ENCODE measurements around the gene YTHDF1.

The YTHDF1 gene

GRCh38 chr20:63261795-63262528 lies 46.0 kb upstream of the YTHDF1 start:
- Histone ChIP-seq H3K36me3 (replicated peaks; ENCODE audit: low read depth, low read length) (no peaks in the 10 kb centered on the region), H2AFZ (ENCODE audit: low read depth, low read length) (no peak overlapping the region), H3K27me3 (ENCODE audit: low read depth, low read length) (no peaks in the 10 kb centered on the region), H3K4me3 (ENCODE audit: low read length) (no peak overlapping the region), H3K4me2 (ENCODE audit: low read length) (no peak overlapping the region), H3K79me2 (ENCODE audit: low read length) (no peaks in the 10 kb centered on the region), H4K20me1 (ENCODE audit: insufficient read depth, low read length) (no peaks in the 10 kb centered on the region), H3K9me3 (ENCODE audit: insufficient read depth, low read length) (no peaks in the 10 kb centered on the region), H3K4me1 (ENCODE audit: low read length) (no peaks in the 10 kb centered on the region), H3K27ac (ENCODE audit: low read length) (no peak overlapping the region), H3K9ac (ENCODE audit: low read length) (no peak overlapping the region)
- TF ChIP-seq CTCF (IDR thresholded peaks at IDR 0.05; ENCODE audit: low read depth, low read length), result no peak
- TF ChIP-seq EZH2phosphoT487 (IDR thresholded peaks at IDR 0.05; ENCODE audit: low read depth), result no peak

- no peak overlapping the region for H3K27ac ChIP-seq (ENCODE audit: low read length)
- H3K27me3 ChIP-seq (ENCODE audit: low read depth, low read length), result no peaks in the 10 kb centered on the region
Observed at GRCh38 chr20:63261060-63261794, 45.3 kb upstream of the YTHDF1 start.

GRCh38 chr20:63260521-63260920 lies 44.6 kb upstream of the YTHDF1 start:
- TF ChIP-seq EZH2phosphoT487 (IDR thresholded peaks at IDR 0.05; ENCODE audit: low read depth), result no peak
- TF ChIP-seq CTCF (IDR thresholded peaks at IDR 0.05; ENCODE audit: low read depth, low read length), result no peak
- no peaks in the 10 kb centered on the region for H3K79me2 ChIP-seq (ENCODE audit: low read length)
- no peak overlapping the region for H3K27ac ChIP-seq (ENCODE audit: low read length)
- no peak overlapping the region for H3K9ac ChIP-seq (ENCODE audit: low read length)
- no peak overlapping the region for H2AFZ ChIP-seq (ENCODE audit: low read depth, low read length)
- no peaks in the 10 kb centered on the region for H3K4me1 ChIP-seq (ENCODE audit: low read length)
- no peaks in the 10 kb centered on the region for H3K36me3 ChIP-seq (replicated peaks; ENCODE audit: low read depth, low read length)
- H3K27me3 ChIP-seq (ENCODE audit: low read depth, low read length), result no peaks in the 10 kb centered on the region
- H3K4me3 ChIP-seq (ENCODE audit: low read length), result no peak overlapping the region
- no peaks in the 10 kb centered on the region for H4K20me1 ChIP-seq (ENCODE audit: insufficient read depth, low read length)
- H3K4me2 ChIP-seq (ENCODE audit: low read length), result no peak overlapping the region
- no peaks in the 10 kb centered on the region for H3K9me3 ChIP-seq (ENCODE audit: insufficient read depth, low read length)

More at GRCh38 chr20:63261060-63261794, 45.3 kb upstream of the YTHDF1 start:
- H3K4me2 ChIP-seq (ENCODE audit: low read length), result no peak overlapping the region
- no peaks in the 10 kb centered on the region for H3K9me3 ChIP-seq (ENCODE audit: insufficient read depth, low read length)
- TF ChIP-seq CTCF (IDR thresholded peaks at IDR 0.05; ENCODE audit: low read depth, low read length) (no peak), EZH2phosphoT487 (IDR thresholded peaks at IDR 0.05; ENCODE audit: low read depth) (no peak)
- H3K36me3 ChIP-seq (replicated peaks; ENCODE audit: low read depth, low read length), result no peaks in the 10 kb centered on the region
- no peaks in the 10 kb centered on the region for H3K79me2 ChIP-seq (ENCODE audit: low read length)
- H2AFZ ChIP-seq (ENCODE audit: low read depth, low read length), result no peak overlapping the region
- H3K4me1 ChIP-seq (ENCODE audit: low read length), result no peaks in the 10 kb centered on the region
- no peak overlapping the region for H3K9ac ChIP-seq (ENCODE audit: low read length)
- no peaks in the 10 kb centered on the region for H4K20me1 ChIP-seq (ENCODE audit: insufficient read depth, low read length)
- no peak overlapping the region for H3K4me3 ChIP-seq (ENCODE audit: low read length)

DNA sequence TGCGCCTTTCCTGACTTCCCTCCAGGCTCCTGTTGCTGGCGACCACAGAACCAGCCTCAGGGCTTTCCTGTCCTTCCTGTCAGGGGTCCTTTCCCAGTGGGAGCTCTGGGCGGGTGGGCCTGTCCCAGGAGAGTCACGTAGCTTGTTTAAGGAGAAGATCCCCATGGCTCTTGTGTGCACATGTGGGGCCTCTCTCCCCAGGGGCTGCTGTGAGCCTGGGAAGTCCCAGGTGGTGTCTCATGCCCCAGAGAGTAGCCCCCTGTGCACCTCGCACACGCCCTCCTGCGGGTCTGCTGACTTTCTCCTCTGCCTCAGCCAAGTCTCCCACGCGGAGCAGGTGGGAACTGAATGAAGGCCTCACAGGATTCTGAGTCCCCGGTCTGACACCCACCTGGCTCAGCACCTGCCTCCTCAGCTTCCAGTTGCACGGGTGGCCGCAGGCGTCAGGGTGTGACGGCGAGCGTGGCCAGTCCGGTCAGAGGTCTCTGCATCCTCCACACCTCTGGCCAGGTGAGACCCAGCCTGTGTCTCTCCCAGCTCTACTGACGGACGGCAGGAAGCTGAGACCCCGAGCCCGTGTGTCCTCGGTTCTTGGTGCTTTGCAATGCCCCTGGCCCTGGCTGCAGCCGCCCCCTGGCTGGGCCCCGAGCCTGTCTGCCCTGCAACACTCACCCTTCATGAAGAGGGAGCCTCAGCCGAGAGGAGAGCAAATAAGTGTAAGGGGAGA lies 44.0 kb upstream of the YTHDF1 start:
- no peaks in the 10 kb centered on the region for H3K9me3 ChIP-seq (ENCODE audit: insufficient read depth, low read length)
- H3K4me3 ChIP-seq (ENCODE audit: low read length), result no peak overlapping the region
- H3K36me3 ChIP-seq (replicated peaks; ENCODE audit: low read depth, low read length), result no peaks in the 10 kb centered on the region
- no peak overlapping the region for H3K27ac ChIP-seq (ENCODE audit: low read length)
- H2AFZ ChIP-seq (ENCODE audit: low read depth, low read length), result no peak overlapping the region
- H3K4me2 ChIP-seq (ENCODE audit: low read length), result no peak overlapping the region
- no peaks in the 10 kb centered on the region for H4K20me1 ChIP-seq (ENCODE audit: insufficient read depth, low read length)
- H3K27me3 ChIP-seq (ENCODE audit: low read depth, low read length), result no peaks in the 10 kb centered on the region
- no peaks in the 10 kb centered on the region for H3K4me1 ChIP-seq (ENCODE audit: low read length)
- no peaks in the 10 kb centered on the region for H3K79me2 ChIP-seq (ENCODE audit: low read length)
- TF ChIP-seq EZH2phosphoT487 (IDR thresholded peaks at IDR 0.05; ENCODE audit: low read depth) (no peak), CTCF (IDR thresholded peaks at IDR 0.05; ENCODE audit: low read depth, low read length) (no peak)
- H3K9ac ChIP-seq (ENCODE audit: low read length), result no peak overlapping the region

Measured in OCI-LY3 (cell line).